Measurements from ENCODE around the gene SLC11A2. TPM values are rescaled to one million over a fixed set of nuclear protein-coding genes. Genes with fewer than 3 reads are reported as not detected.

Gene SLC11A2
- total and polyA plus RNA-seq, 9 donors, result 18.4 to 29.1 (median 20.7) TPM

DNA sequence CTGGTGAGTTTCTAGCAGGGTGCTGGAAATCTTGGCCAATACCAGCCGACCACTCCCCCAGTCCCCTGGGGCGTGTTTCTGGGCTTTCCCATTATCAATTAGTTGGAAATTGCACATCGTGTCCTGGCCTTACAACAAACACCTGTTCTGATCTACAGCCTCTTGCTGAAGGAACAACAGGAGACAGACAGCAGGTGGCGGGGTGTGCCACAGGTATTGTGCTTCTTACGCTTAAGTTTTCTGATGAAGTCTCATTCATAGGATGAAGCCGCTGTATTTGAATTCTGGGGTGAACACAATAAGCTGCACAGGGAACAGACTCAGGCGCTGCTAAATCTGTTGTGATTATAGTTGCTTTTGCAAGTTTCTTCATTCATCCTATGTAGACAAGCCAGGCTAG lies 73.1 kb downstream of the SLC11A2 start:
- peaks cover 5% of the 10 kb centered on the region for H3K36me3 ChIP-seq (ENCODE audit: control insufficient read depth, insufficient read depth, low read length)
- no peak overlapping the region for H3K4me3 ChIP-seq (ENCODE audit: low read length)
- 77% methylated on average over 5 of the region's 7 CpGs for WGBS (ENCODE audit: insufficient coverage)
- H3K27me3 ChIP-seq (ENCODE audit: control insufficient read depth, insufficient read depth, low read length), result no peaks in the 10 kb centered on the region
- no peaks in the 10 kb centered on the region for H3K4me1 ChIP-seq (ENCODE audit: control insufficient read depth, insufficient read depth, low read length)
- H3K27ac ChIP-seq (ENCODE audit: low read length), result no peak overlapping the region
- no peak for DNase-seq
- no peaks in the 10 kb centered on the region for H3K9me3 ChIP-seq (replicated peaks; ENCODE audit: control insufficient read depth, low read depth, low read length)

DNA sequence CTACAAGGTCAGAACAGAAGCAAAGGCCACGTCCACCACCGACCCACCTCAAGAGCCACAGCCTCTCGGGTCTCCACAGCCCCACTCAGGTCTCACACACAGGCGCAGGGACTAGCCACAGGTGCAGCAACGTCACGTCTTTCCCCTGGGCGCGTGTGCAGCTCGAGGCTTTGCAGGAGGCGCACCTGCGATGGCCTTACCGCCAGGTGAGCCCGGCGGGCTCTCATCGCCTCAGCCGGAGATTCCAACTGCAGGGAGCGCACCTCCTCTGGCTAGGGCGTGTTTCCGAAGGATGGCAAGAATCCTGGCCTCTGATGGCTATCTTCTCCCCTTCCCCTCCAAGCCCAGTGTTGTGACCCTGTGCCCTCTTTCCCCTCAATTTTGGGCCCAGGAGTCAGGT lies 73.7 kb downstream of the SLC11A2 start, which contains the start of gene HIGD1C:
Gene HIGD1C, plus strand, starts transcription at position 35 of the 400 bp plus-strand sequence. CDS start 1,455 bp downstream, outside the sequence.
- no peak for DNase-seq
- Histone ChIP-seq H3K9me3 (replicated peaks; ENCODE audit: control insufficient read depth, low read depth, low read length) (no peaks in the 10 kb centered on the region), H3K36me3 (ENCODE audit: control insufficient read depth, insufficient read depth, low read length) (peaks cover 5% of the 10 kb centered on the region), H3K27me3 (ENCODE audit: control insufficient read depth, insufficient read depth, low read length) (no peaks in the 10 kb centered on the region), H3K27ac (ENCODE audit: low read length) (no peak within 1 kb of the TSS), H3K4me3 (ENCODE audit: low read length) (no peak within 1 kb of the TSS), H3K4me1 (ENCODE audit: control insufficient read depth, insufficient read depth, low read length) (no peaks in the 10 kb centered on the region)
- WGBS (ENCODE audit: insufficient coverage), result 92% methylated on average over 19 of the region's 19 CpGs

DNA sequence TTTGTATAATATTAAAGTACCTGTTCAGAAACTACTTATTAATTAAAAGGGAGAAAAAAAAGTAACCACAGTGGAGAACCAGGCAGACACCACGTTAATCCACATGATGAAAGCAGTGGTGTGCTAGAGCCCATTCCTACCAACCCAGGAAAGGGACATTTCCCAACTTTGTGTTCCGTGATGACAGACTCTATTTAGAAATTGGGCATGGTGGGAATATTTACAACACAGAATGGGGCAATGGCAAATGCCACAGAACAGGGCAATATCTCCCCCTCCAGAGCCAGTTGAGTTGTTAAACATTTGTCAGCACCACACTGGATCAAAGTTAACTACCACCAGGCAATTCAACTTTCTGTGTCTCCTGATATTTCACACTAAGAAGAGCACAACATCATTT lies 75.1 kb downstream of the SLC11A2 start:
- Histone ChIP-seq H3K4me3 (ENCODE audit: low read length) (no peak overlapping the region), H3K9me3 (replicated peaks; ENCODE audit: control insufficient read depth, low read depth, low read length) (no peaks in the 10 kb centered on the region), H3K27me3 (ENCODE audit: control insufficient read depth, insufficient read depth, low read length) (no peaks in the 10 kb centered on the region), H3K4me1 (ENCODE audit: control insufficient read depth, insufficient read depth, low read length) (no peaks in the 10 kb centered on the region), H3K36me3 (ENCODE audit: control insufficient read depth, insufficient read depth, low read length) (peaks cover 5% of the 10 kb centered on the region), H3K27ac (ENCODE audit: low read length) (no peak overlapping the region)
- WGBS (ENCODE audit: insufficient coverage), result 83% methylated on average over 1 of the region's 2 CpGs
- DNase-seq, result no peak

DNA sequence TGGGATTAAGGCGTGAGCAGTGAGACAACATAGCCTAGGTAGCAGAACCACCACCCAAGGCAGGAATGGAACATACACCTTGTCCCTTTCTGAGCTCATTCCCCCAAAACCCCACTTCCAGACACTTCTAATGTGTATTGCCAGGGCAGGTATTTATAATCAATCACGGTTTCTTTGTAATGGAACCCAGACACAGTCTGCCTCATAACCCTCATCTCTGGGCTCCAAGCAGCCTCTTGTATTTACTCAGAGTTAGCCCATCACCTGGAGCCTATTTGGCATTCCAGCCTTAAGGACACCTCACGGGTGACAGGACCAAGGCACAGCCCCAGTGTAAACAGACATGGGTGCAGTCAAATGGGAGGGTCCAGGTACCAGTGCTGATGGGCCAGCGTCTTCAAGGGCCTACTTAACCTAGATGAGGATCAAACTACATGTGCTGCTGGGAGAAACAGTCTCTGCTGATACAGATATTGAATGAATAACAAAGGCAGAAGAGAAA lies 76.3 kb downstream of the SLC11A2 start:
- no peaks in the 10 kb centered on the region for H3K27me3 ChIP-seq (ENCODE audit: control insufficient read depth, insufficient read depth, low read length)
- no peak overlapping the region for H3K27ac ChIP-seq (ENCODE audit: low read length)
- peaks cover 5% of the 10 kb centered on the region for H3K36me3 ChIP-seq (ENCODE audit: control insufficient read depth, insufficient read depth, low read length)
- no peaks in the 10 kb centered on the region for H3K4me1 ChIP-seq (ENCODE audit: control insufficient read depth, insufficient read depth, low read length)
- no peaks in the 10 kb centered on the region for H3K9me3 ChIP-seq (replicated peaks; ENCODE audit: control insufficient read depth, low read depth, low read length)
- 100% methylated on average over 1 of the region's 4 CpGs for WGBS (ENCODE audit: insufficient coverage)
- DNase-seq, result no peak
- no peak overlapping the region for H3K4me3 ChIP-seq (ENCODE audit: low read length)

DNA sequence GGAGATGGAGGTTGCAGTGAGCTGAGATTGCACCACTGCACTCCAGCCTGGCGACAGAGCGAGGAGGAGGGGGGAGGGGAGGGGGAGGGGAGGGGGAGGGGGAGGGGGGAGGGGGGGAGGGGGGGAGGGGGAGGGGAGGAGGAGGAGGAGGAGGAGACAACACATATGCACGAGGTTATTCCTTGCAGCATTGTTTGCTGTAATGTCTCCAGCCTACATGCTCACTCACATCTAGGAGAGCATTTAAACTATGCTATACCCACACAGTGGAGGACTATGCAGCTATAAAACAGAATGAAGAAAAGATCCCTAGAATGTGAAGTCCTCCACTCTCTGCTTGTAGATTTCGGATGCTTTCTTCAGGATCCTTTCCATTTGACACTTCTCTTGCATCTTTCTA lies 77.4 kb downstream of the SLC11A2 start:
- 90% methylated on average over 1 of the region's 4 CpGs for WGBS (ENCODE audit: insufficient coverage)
- Histone ChIP-seq H3K9me3 (replicated peaks; ENCODE audit: control insufficient read depth, low read depth, low read length) (no peaks in the 10 kb centered on the region), H3K4me1 (ENCODE audit: control insufficient read depth, insufficient read depth, low read length) (no peaks in the 10 kb centered on the region), H3K36me3 (ENCODE audit: control insufficient read depth, insufficient read depth, low read length) (peaks cover 2% of the 10 kb centered on the region), H3K4me3 (ENCODE audit: low read length) (no peak overlapping the region), H3K27ac (ENCODE audit: low read length) (no peak overlapping the region), H3K27me3 (ENCODE audit: control insufficient read depth, insufficient read depth, low read length) (no peaks in the 10 kb centered on the region)
- no peak for DNase-seq

DNA sequence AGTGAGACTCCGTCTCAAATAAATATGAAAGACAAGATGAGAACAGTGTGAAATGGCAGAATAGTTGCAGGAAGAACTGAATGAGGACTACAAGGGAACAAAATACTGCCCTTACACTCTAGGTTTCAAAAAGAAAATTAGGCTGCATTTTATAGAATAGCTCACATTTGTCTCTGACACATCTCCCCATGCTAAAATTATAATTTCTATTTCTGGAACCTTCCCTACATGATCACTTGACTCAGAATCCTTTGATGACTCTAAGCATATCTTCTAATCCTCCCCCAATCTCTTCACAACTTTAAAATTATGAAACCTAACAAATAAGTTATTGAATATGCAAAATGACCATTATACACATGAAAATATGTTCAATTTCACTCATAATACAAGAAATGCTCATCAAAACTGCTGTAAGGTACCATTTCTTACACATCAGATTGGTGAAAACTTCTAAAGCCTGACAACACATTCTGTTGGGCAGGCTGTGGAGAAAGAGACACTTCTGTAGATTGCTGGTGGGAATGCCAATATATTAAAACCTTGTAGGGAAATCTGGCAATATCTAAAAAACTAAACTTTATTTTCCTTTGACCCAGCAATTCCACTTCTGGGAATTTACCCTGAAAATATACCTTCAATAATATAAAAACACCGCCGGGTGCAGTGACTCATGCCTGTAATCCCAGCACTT lies 78.1 kb downstream of the SLC11A2 start:
- Histone ChIP-seq H3K4me1 (ENCODE audit: control insufficient read depth, insufficient read depth, low read length) (no peaks in the 10 kb centered on the region), H3K36me3 (ENCODE audit: control insufficient read depth, insufficient read depth, low read length) (peaks cover 2% of the 10 kb centered on the region), H3K27ac (ENCODE audit: low read length) (no peak overlapping the region), H3K4me3 (ENCODE audit: low read length) (no peak overlapping the region), H3K9me3 (replicated peaks; ENCODE audit: control insufficient read depth, low read depth, low read length) (no peaks in the 10 kb centered on the region), H3K27me3 (ENCODE audit: control insufficient read depth, insufficient read depth, low read length) (no peaks in the 10 kb centered on the region)
- WGBS (ENCODE audit: insufficient coverage), result no CpG with 5 or more reads among the region's 3 CpGs
- DNase-seq, result no peak

DNA sequence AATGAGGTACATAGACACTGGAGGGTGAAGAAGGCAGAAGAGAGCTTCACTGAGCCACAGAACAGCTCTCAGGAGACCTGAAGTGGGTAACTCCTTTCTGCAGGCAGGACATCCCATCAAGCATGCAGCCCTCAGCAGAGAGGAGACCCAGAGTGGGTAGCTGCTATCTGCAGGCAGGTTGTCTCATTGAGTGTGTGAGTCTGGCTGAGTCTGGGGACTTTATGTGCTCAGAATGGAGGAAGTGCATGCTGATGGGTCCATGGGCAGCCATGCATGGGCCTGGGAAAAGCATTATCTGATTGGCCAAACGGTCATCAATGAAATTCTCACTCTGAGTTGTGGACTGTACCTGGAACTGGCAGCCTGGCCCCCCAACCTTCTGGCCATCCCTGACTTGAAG lies 88.5 kb downstream of the SLC11A2 start:
- Histone ChIP-seq H3K4me3 (ENCODE audit: low read length) (no peak overlapping the region), H3K27me3 (ENCODE audit: control insufficient read depth, insufficient read depth, low read length) (no peaks in the 10 kb centered on the region), H3K4me1 (ENCODE audit: control insufficient read depth, insufficient read depth, low read length) (peaks cover 4% of the 10 kb centered on the region), H3K27ac (ENCODE audit: low read length) (no peak overlapping the region), H3K36me3 (ENCODE audit: control insufficient read depth, insufficient read depth, low read length) (peaks cover 20% of the 10 kb centered on the region), H3K9me3 (replicated peaks; ENCODE audit: control insufficient read depth, low read depth, low read length) (peaks cover 6% of the 10 kb centered on the region)
- DNase-seq, result no peak
- 100% methylated on average over 1 of the region's 1 CpG for WGBS (ENCODE audit: insufficient coverage)

DNA sequence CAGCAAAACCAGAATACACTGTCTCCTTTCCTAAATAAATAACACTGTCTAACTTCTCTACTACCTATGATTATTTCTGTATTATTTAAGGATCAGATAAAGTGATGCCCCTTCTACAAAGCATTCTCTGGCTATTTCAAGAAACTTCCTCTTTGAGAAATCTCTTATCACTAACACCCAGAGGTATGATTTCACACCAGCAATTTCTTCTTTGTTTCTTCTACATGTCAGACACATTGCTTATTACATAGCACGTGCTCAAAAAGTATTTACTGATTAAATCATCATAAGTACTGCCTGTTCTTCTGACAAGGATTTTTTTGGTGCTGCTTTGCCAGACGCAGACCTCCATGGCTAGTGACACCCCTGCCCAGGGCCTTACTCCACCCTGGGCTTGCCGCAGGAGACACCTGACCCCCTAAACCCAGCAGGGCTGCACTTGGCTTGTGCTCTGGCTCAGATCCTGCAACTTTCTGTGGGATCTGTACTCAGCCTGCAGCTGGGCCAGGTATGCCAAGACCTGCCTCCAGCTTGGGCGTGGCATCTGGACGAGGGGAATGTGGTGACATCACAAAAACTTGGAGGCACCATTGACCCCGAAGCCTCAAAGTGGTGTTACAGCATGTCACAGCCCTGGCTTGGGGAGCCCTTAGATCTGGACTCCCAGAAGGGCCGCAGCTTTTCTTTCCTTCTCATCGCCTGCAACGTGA lies 89.2 kb downstream of the SLC11A2 start:
- WGBS (ENCODE audit: insufficient coverage), result 93% methylated on average over 6 of the region's 9 CpGs
- no peak overlapping the region for H3K27ac ChIP-seq (ENCODE audit: low read length)
- DNase-seq, result no peak
- no peaks in the 10 kb centered on the region for H3K27me3 ChIP-seq (ENCODE audit: control insufficient read depth, insufficient read depth, low read length)
- H3K4me1 ChIP-seq (ENCODE audit: control insufficient read depth, insufficient read depth, low read length), result peaks cover 4% of the 10 kb centered on the region
- no peak overlapping the region for H3K4me3 ChIP-seq (ENCODE audit: low read length)
- H3K9me3 ChIP-seq (replicated peaks; ENCODE audit: control insufficient read depth, low read depth, low read length), result peaks cover 6% of the 10 kb centered on the region
- H3K36me3 ChIP-seq (ENCODE audit: control insufficient read depth, insufficient read depth, low read length), result peaks cover 20% of the 10 kb centered on the region

DNA sequence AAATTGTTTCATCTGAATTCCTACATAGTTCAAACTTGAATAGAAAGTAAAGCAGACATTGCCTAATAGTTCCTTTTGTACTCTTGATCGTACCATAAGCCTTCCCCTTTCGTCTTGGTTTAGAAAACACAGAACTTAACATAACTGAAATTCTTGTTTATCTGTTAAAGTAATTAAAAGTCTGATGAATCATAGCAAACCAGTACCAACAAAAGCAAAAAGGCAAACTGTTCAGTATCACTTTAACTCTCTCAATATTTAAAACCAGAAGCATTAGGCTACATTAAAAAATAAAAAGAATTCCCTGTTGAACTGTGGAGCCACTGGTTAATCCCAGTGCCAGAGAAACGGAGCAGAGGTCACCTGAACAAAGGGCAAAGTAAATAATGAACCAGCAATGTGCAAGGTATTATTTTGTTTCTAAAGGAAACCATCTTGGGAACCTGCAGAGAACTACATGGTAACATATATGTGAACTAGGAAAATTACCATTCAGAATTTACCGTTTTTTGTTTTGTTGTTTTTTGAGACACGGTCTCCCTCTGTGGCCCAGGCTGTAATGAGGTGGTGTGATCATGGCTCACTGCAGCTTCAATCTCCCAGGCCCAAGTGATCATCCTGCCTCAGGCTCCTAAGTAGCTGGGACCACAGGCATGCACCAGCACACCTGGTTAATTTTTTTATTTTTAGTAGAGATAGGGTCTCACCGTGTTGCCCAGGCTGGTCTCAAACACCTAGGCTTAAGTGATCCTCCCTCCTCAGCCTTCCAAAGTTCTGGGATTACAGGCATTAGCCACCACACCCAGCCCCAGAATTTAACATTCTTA lies 91.0 kb downstream of the SLC11A2 start:
- Histone ChIP-seq H3K36me3 (ENCODE audit: control insufficient read depth, insufficient read depth, low read length) (peaks cover 25% of the 10 kb centered on the region), H3K27ac (ENCODE audit: low read length) (peak overlapping the region; percentile 48), H3K9me3 (replicated peaks; ENCODE audit: control insufficient read depth, low read depth, low read length) (peaks cover 6% of the 10 kb centered on the region), H3K4me1 (ENCODE audit: control insufficient read depth, insufficient read depth, low read length) (peaks cover 4% of the 10 kb centered on the region), H3K27me3 (ENCODE audit: control insufficient read depth, insufficient read depth, low read length) (no peaks in the 10 kb centered on the region), H3K4me3 (ENCODE audit: low read length) (no peak overlapping the region)
- 40% methylated on average over 1 of the region's 6 CpGs for WGBS (ENCODE audit: insufficient coverage)
- peak; percentile 20 for DNase-seq

DNA sequence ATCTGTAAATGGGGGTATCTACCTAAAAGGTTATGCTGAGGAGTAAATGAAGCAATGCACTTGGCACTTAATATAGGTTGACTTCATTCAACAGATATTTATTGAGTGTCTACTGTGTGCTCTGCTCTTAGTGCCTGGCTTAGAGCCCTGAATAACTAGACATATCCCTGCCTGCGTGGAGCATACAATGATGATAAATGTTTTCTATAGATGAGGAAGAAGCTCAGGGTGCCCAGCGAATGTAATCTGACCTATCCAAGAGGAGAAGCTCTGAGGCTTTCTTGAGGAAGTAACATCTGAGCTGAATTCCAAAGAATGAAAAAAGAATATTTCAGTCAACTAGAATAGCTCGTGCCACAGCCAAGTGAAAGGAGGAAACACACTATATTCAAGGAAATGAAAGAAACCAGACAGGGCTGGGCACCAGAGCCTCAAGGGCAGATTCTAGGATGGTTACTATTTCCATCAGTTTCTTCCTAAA lies 91.8 kb downstream of the SLC11A2 start:
- Histone ChIP-seq H3K4me1 (ENCODE audit: control insufficient read depth, insufficient read depth, low read length) (peaks cover 4% of the 10 kb centered on the region), H3K36me3 (ENCODE audit: control insufficient read depth, insufficient read depth, low read length) (peaks cover 28% of the 10 kb centered on the region), H3K27ac (ENCODE audit: low read length) (peak overlapping the region; percentile 48), H3K9me3 (replicated peaks; ENCODE audit: control insufficient read depth, low read depth, low read length) (peaks cover 6% of the 10 kb centered on the region), H3K4me3 (ENCODE audit: low read length) (no peak overlapping the region), H3K27me3 (ENCODE audit: control insufficient read depth, insufficient read depth, low read length) (no peaks in the 10 kb centered on the region)
- peak; percentile 53 for DNase-seq
- WGBS (ENCODE audit: insufficient coverage), result 43% methylated on average over 1 of the region's 3 CpGs
